ENCODE measurements around the gene HDGFL2.

HDGFL2 gene

DNA sequence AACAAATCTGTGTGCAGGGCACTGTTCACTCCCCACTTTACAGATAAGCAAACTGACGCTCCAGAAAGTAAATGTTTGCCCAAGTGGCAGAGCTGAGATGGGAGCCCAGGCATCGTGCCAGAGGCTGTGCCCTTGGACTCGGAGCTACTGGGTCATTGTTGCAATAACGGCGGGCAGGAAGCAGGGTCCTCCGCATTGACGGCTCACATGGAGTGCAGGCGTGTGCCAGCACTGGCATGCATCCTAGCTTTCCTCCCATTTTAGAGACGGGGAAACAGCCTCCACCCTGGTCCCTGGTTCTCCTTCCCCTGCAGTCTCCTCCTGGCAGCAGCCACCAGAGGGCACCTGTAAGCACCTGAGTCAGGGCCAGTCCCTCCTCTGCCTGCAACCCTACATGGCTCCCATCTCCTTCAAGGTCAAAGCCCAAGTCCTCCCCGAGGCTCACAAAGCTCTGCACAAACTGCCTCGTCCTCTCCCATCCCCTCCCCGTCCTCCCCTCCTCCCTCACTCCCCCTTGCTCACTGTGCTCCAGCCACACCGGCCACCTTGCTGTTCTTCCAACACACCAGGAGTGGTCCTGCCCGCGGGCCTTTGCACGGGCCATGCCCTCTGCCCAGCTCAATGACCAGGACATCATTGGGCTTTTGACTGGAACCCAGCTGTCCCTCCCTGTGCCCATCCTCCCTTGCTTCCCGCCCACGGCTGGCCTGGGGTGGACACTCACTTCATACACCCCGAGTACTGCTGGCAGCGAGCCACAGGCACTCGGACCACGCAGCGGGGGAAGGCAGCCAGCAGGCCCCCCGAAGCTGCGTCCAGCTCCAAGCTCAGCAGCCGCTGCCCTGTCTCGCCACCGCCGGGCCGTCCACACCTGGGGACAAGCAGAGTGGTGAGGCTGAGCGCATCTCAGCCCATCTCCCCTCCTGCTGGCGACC is 75.5 kb downstream of the HDGFL2 start:
- intact Hi-C loops (cut with DNase I; ENCODE audit: low total_unique reads), result no loop called here
- TF ChIP-seq, protein P1, sequence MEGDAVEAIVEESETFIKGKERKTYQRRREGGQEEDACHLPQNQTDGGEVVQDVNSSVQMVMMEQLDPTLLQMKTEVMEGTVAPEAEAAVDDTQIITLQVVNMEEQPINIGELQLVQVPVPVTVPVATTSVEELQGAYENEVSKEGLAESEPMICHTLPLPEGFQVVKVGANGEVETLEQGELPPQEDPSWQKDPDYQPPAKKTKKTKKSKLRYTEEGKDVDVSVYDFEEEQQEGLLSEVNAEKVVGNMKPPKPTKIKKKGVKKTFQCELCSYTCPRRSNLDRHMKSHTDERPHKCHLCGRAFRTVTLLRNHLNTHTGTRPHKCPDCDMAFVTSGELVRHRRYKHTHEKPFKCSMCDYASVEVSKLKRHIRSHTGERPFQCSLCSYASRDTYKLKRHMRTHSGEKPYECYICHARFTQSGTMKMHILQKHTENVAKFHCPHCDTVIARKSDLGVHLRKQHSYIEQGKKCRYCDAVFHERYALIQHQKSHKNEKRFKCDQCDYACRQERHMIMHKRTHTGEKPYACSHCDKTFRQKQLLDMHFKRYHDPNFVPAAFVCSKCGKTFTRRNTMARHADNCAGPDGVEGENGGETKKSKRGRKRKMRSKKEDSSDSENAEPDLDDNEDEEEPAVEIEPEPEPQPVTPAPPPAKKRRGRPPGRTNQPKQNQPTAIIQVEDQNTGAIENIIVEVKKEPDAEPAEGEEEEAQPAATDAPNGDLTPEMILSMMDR (IDR thresholded peaks at IDR 0.05), result no peak
- Histone ChIP-seq H3K4me1 (no peaks in the 10 kb centered on the region), H3K27me3 (peaks cover 0 to 52% of the 10 kb centered on the region in 2 donors), H3K9me3 (no peaks in the 10 kb centered on the region), H3K27ac (no peak overlapping the region), H3K4me3 (no peak overlapping the region), H3K36me3 (no peaks in the 10 kb centered on the region)
- DNase-seq, result no peak

DNA sequence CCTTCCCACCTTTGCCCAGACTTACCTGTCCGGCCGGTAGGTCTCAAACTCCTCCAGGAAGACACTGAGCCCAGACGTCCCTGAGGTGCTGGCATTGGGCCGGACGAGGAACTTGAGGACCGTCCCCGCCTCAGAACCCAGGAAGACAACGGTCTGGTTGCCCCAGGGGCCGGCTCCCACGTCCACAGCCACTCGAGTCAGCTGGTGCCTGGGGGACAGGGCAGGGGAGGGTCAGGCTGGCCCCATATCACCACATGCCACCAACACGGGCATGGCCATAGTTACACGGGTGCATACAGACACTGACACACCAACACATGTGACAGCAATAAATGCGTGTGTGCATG is 76.1 kb downstream of the HDGFL2 start:
- Histone ChIP-seq H3K9me3 (no peaks in the 10 kb centered on the region), H3K4me1 (no peaks in the 10 kb centered on the region), H3K4me3 (no peak overlapping the region), H3K27me3 (peaks cover 0 to 49% of the 10 kb centered on the region in 2 donors), H3K36me3 (no peaks in the 10 kb centered on the region), H3K27ac (no peak overlapping the region)
- TF ChIP-seq, protein P1 (IDR thresholded peaks at IDR 0.05), result no peak
- intact Hi-C loops (cut with DNase I; ENCODE audit: low total_unique reads), result no loop called here
- DNase-seq, result no peak

DNA sequence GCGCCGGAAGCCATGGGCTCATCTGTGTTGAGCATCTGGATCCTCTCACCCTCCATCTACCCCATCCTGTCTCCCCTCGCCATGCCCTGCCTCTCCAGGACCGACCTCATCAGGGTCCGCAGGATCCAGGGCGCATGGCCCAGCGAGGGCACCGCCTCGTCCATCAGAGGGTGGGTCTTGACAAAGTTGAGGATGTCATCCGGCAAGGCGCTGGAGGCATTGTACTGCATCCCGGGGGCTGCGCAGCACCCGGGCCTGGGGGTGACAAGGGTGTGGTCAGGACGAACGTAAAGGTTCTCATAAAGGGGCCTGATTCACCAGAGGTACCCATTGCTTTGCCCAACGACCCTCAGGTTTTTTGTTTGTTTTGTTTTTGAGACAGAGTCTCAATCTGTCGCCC is 77.9 kb downstream of the HDGFL2 start:
- no peak overlapping the region for H3K4me3 ChIP-seq
- H3K36me3 ChIP-seq, result no peaks in the 10 kb centered on the region
- no peak for DNase-seq
- no peaks in the 10 kb centered on the region for H3K9me3 ChIP-seq
- H3K4me1 ChIP-seq, result no peaks in the 10 kb centered on the region
- no peak overlapping the region for H3K27ac ChIP-seq
- TF ChIP-seq, protein P1 (IDR thresholded peaks at IDR 0.05), result no peak
- peaks cover 0 to 46% of the 10 kb centered on the region in 2 donors for H3K27me3 ChIP-seq
- intact Hi-C loops (cut with DNase I; ENCODE audit: low total_unique reads), result no loop called here

DNA sequence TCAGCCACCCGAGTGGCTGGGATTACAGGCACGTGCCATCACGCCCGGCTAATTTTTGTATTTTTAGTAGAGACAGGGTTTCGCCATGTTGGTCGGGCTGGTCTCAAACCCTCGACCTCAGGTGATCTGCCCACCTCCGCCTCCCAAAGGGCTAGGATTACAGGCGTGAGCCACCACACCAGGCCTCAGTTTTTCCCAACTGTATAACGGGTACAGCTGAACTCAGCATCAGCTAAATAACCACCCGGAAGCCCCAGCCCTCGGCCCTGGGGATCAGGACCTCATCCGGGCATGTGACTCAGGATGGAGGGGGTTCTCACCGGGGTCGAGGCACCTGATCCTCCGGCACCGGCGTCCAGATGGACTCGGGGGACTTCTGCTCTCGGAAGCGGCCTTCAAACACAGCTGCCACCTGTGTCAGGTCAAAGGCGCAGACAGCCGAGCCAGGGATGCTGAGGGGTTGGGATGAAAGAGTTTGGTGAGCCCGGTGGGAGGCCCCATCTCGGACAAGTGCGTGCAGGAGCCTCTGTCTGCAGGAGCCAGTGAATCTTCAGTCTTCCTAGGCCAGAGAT is 78.5 kb downstream of the HDGFL2 start:
- TF ChIP-seq, protein P1 (IDR thresholded peaks at IDR 0.05), result no peak
- DNase-seq, result no peak
- H3K27me3 ChIP-seq, result peaks cover 0 to 46% of the 10 kb centered on the region in 2 donors
- H3K9me3 ChIP-seq, result no peaks in the 10 kb centered on the region
- H3K36me3 ChIP-seq, result no peaks in the 10 kb centered on the region
- H3K4me3 ChIP-seq, result no peak overlapping the region
- intact Hi-C loops (cut with DNase I; ENCODE audit: low total_unique reads), result no loop called here
- H3K4me1 ChIP-seq, result no peaks in the 10 kb centered on the region
- no peak overlapping the region for H3K27ac ChIP-seq

Measured in tibial artery (tissue), 4 donors.